KOPT-K1 (cell line): ENCODE results near the gene AGTPBP1.

Experiments used
- H3K27ac ChIP-seq: fragments of 200-600 bp; sonication (generic); 2 replicates; pipeline ENCODE4 v1.5.1; 2016; ENCODE audit warnings: antibody characterized with exemption, mild to moderate bottlenecking, low read depth, low read length; ENCODE audit not compliant: poor library complexity, severe bottlenecking
- H3K36me3 ChIP-seq: fragments of 200-600 bp; sonication (generic); 2 replicates; pipeline ENCODE4 v1.5.1; 2017; ENCODE audit warnings: antibody characterized with exemption, mild to moderate bottlenecking, low read length, moderate library complexity; ENCODE audit not compliant: insufficient read depth
- H3K9me3 ChIP-seq: fragments of 200-600 bp; sonication (generic); 2 replicates; pipeline ENCODE4 v1.5.1; 2017; ENCODE audit warnings: antibody characterized with exemption, low read length, mild to moderate bottlenecking; ENCODE audit not compliant: insufficient read depth, poor library complexity, severe bottlenecking

Gene AGTPBP1

GRCh38 chr9:85700330-85700729 is 41.4 kb downstream of the AGTPBP1 start:
- Histone ChIP-seq H3K27ac (no peak overlapping the region), H3K36me3 (no peaks in the 10 kb centered on the region), H3K9me3 (no peaks in the 10 kb centered on the region)

- Histone ChIP-seq H3K9me3 (no peaks in the 10 kb centered on the region), H3K36me3 (peaks cover 10% of the 10 kb centered on the region; the same call in 1 of the 2 replicates), H3K27ac (no peak overlapping the region)
These were observed 53.4 kb downstream of the AGTPBP1 start for GRCh38 chr9:85688361-85688760.

- peaks cover 8% of the 10 kb centered on the region; the same call in 1 of the 2 replicates for H3K36me3 ChIP-seq
- H3K9me3 ChIP-seq = no peaks in the 10 kb centered on the region
- H3K27ac ChIP-seq = no peak overlapping the region
These were observed 56.7 kb downstream of the AGTPBP1 start for GRCh38 chr9:85685081-85685480.

GRCh38 chr9:85676790-85677189 is 65.0 kb downstream of the AGTPBP1 start:
- peaks cover 15% of the 10 kb centered on the region; the same call in 1 of the 2 replicates for H3K36me3 ChIP-seq
- no peak overlapping the region for H3K27ac ChIP-seq
- no peaks in the 10 kb centered on the region for H3K9me3 ChIP-seq

GRCh38 chr9:85667374-85667773 is 74.4 kb downstream of the AGTPBP1 start:
- no peak overlapping the region for H3K27ac ChIP-seq
- H3K36me3 ChIP-seq = peaks cover 17% of the 10 kb centered on the region

GRCh38 chr9:85666086-85666485 is 75.7 kb downstream of the AGTPBP1 start:
- Histone ChIP-seq H3K36me3 (peaks cover 9% of the 10 kb centered on the region), H3K9me3 (no peaks in the 10 kb centered on the region), H3K27ac (no peak overlapping the region)

More at GRCh38 chr9:85667374-85667773, 74.4 kb downstream of the AGTPBP1 start:
- no peaks in the 10 kb centered on the region for H3K9me3 ChIP-seq

- Histone ChIP-seq H3K36me3 (peaks cover 5% of the 10 kb centered on the region; the same call in 1 of the 2 replicates), H3K27ac (no peak overlapping the region), H3K9me3 (no peaks in the 10 kb centered on the region)
These were observed 79.2 kb downstream of the AGTPBP1 start for GRCh38 chr9:85662573-85662972.

- Histone ChIP-seq H3K36me3 (peaks cover 9% of the 10 kb centered on the region; the same call in 1 of the 2 replicates), H3K9me3 (no peaks in the 10 kb centered on the region), H3K27ac (no peak overlapping the region)
These were observed 83.0 kb downstream of the AGTPBP1 start for GRCh38 chr9:85658716-85659115.

GRCh38 chr9:85653153-85653552 is 88.6 kb downstream of the AGTPBP1 start:
- H3K27ac ChIP-seq = no peak overlapping the region
- H3K9me3 ChIP-seq = no peaks in the 10 kb centered on the region
- peaks cover 20% of the 10 kb centered on the region for H3K36me3 ChIP-seq

- H3K27ac ChIP-seq = no peak overlapping the region
- no peaks in the 10 kb centered on the region for H3K9me3 ChIP-seq
- peaks cover 4% of the 10 kb centered on the region; the same call in 1 of the 2 replicates for H3K36me3 ChIP-seq
These were observed 94.2 kb downstream of the AGTPBP1 start for GRCh38 chr9:85647571-85647970.

- Histone ChIP-seq H3K36me3 (peaks cover 8% of the 10 kb centered on the region; the same call in 1 of the 2 replicates), H3K9me3 (no peaks in the 10 kb centered on the region), H3K27ac (no peak overlapping the region)
These were observed 95.7 kb downstream of the AGTPBP1 start for GRCh38 chr9:85645909-85646627.

GRCh38 chr9:85640425-85640824 is 101.3 kb downstream of the AGTPBP1 start:
- Histone ChIP-seq H3K9me3 (no peaks in the 10 kb centered on the region), H3K27ac (no peak overlapping the region), H3K36me3 (peaks cover 11% of the 10 kb centered on the region; the same call in 1 of the 2 replicates)

- Histone ChIP-seq H3K36me3 (peaks cover 11% of the 10 kb centered on the region; the same call in 1 of the 2 replicates), H3K9me3 (no peaks in the 10 kb centered on the region), H3K27ac (no peak overlapping the region)
These were observed 102.0 kb downstream of the AGTPBP1 start for GRCh38 chr9:85639675-85640186.

GRCh38 chr9:85631809-85632208 is 109.9 kb downstream of the AGTPBP1 start:
- Histone ChIP-seq H3K9me3 (no peaks in the 10 kb centered on the region), H3K36me3 (peaks cover 13% of the 10 kb centered on the region), H3K27ac (no peak overlapping the region)

GRCh38 chr9:85630676-85631075 is 111.1 kb downstream of the AGTPBP1 start:
- peaks cover 13% of the 10 kb centered on the region for H3K36me3 ChIP-seq
- H3K27ac ChIP-seq = no peak overlapping the region
- H3K9me3 ChIP-seq = no peaks in the 10 kb centered on the region
